ENCODE results near the gene GNAZ.

The GNAZ gene

DNA sequence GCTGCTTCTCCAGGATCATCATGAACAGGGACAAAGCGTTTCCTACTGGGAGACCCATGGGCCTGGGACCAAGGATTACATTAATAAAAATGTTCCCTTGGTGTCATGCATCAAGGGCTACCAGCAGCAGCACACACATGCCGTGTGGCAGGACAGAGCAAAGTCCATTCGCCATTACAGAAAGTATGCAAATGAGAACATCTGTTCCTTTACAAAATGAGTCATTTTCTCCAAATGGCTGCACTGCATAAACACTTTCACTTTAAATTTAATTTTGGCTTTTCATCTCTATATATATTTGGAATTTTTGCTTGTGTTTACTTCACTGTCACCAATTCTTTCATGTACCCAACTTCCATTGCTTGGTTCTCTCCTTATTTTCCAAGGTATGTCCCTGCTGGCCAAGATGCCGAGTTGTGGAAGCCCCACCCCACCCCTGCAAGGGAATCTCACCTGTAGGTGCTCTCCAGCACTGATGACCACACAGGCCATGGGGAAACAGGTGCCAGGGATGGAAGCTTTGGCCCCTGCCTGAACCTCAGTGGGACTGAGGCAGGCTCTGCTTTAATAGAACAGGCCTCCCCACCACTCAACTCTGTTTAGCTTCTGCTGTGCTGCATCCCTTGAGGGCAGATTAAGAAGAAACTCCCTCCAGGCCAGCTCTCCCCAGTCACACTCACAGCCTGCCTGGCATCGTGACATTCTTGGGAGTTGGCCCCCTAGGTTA, 15.6 kb upstream of the GNAZ start:
- peaks cover 16% of the 10 kb centered on the region for H3K27me3 Mint-ChIP-seq (ENCODE audit: low read depth)
- no peaks in the 10 kb centered on the region for H3K9me3 Mint-ChIP-seq
- H3K36me3 Mint-ChIP-seq (ENCODE audit: low read depth), result no peaks in the 10 kb centered on the region
- no peaks in the 10 kb centered on the region for H3K4me1 Mint-ChIP-seq (ENCODE audit: low read depth)
- no peak overlapping the region for H3K4me3 Mint-ChIP-seq
- no peak overlapping the region for H3K27ac Mint-ChIP-seq

DNA sequence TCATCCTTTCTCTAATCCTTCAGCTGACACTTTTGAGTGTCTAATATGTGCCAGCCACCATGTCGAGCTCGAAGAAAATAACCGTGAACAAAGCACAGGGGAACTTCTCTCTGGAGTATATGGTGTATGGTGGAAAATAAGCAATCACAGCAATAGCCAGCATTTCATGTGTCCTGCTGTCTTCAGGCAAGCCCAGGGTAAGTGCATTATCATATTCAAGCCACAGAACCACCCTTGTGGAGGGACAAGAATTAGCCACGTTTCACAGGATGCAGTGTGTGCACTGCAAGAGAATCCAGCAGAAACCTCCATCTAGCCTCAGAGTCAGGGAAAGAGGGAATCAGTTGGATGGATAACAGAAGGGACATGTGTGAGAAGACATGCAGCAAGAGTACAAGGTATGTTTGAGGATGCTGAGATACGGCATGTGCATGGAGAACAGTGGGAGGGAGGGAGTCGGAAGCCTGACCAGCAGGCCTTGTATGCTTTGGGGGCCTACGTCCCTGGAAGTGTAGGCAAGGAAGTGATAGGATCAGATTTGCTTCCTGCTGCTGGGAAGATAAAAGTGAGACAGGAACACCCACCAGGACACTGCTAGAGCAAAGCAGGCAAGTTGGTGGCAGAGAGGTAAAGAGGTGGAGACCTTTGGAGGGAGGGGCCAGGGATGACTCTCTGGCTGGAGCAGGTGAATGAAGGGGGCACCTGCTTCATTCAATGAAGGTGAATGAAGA, 14.7 kb upstream of the GNAZ start:
- Mint-ChIP-seq H3K4me1 (ENCODE audit: low read depth) (no peaks in the 10 kb centered on the region), H3K4me3 (no peak overlapping the region), H3K27me3 (ENCODE audit: low read depth) (peaks cover 12% of the 10 kb centered on the region), H3K27ac (no peak overlapping the region), H3K9me3 (no peaks in the 10 kb centered on the region), H3K36me3 (ENCODE audit: low read depth) (no peaks in the 10 kb centered on the region)

DNA sequence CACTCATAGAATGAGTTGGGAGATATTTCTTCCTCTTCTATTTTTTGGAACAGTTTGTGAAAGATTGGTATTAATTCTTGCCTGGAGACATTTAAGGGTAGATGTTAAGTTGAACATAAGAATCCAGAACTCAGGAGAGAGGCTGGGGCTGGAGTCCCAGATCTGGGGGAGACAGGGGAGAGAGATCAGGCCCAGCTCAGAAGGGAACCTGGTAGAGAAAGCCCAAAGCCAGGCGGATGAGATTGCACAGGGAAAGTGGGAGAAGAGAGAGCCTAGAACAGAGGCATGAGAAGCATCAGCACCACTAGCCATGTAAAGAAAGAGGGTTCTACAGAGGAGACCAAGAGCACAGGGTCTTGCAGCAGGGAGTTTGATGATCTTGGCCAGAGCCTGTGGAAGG, 13.0 kb upstream of the GNAZ start:
- H3K27ac Mint-ChIP-seq, result no peak overlapping the region
- H3K4me1 Mint-ChIP-seq (ENCODE audit: low read depth), result no peaks in the 10 kb centered on the region
- H3K36me3 Mint-ChIP-seq (ENCODE audit: low read depth), result no peaks in the 10 kb centered on the region
- H3K4me3 Mint-ChIP-seq, result no peak overlapping the region
- H3K9me3 Mint-ChIP-seq, result no peaks in the 10 kb centered on the region
- peaks cover 6% of the 10 kb centered on the region for H3K27me3 Mint-ChIP-seq (ENCODE audit: low read depth)

DNA sequence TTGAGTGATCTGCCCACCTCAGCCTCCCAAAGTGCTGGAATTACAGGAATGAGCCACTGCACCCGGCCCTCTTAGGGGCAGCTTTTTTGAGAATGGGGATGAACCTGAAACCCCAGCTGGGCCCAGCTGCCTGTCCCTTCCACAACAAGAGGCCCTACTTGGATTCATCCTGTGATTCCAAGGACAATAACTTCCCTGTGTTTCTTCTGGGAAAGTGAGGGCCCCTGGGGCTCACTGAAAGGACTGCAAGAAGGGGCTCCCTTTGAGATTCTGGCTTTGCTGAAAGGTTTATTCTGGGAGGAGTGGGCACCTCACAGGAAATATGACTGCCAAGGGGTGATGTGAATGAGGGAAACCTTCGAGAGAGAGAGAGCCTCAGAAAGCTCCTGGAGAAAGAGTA, 12.3 kb upstream of the GNAZ start:
- no peak overlapping the region for H3K4me3 Mint-ChIP-seq
- H3K4me1 Mint-ChIP-seq (ENCODE audit: low read depth), result no peaks in the 10 kb centered on the region
- no peaks in the 10 kb centered on the region for H3K36me3 Mint-ChIP-seq (ENCODE audit: low read depth)
- no peak overlapping the region for H3K27ac Mint-ChIP-seq
- H3K27me3 Mint-ChIP-seq (ENCODE audit: low read depth), result peaks cover 6% of the 10 kb centered on the region
- no peaks in the 10 kb centered on the region for H3K9me3 Mint-ChIP-seq

DNA sequence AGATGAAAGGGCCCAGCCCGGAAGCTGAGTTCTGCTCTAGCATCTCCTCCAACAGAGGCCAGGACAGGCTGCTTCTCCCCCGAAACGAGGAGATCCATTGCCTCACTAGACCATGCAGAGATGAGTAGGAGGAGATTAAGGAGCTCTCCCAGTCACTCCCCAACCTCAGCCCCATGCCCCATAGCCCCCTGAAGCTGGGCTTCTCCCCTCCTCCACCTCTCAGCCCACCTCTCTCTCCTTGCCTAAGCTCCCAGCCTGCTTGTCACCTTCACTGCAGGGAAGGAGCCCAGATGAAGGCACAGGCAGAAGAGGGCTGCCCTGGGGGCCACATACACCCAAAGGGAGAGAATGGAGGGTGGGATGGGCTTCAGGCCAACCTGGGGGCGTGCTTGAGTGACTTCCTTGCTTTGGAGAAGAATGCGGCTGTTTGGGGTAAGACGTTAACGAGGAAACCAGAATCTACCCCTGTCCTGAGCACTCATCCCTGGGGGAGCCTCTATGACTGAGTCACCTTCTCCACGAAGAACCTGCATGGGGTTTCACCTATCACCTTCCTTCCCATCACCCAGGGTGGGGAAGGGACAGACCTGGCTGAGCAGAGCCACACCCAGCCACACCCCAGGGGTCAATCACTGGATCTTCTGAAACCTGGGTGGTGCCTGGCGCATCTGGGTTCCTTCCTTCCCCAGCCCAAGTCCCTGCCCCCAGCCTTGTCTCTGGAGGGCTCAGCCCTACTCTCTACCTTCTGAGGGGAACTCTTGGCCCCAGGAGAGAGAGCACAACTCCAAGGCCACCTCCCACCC, 11.6 kb upstream of the GNAZ start:
- Mint-ChIP-seq H3K4me3 (no peak overlapping the region), H3K27ac (no peak overlapping the region), H3K36me3 (ENCODE audit: low read depth) (no peaks in the 10 kb centered on the region), H3K4me1 (ENCODE audit: low read depth) (no peaks in the 10 kb centered on the region), H3K27me3 (ENCODE audit: low read depth) (peaks cover 6% of the 10 kb centered on the region), H3K9me3 (no peaks in the 10 kb centered on the region)

DNA sequence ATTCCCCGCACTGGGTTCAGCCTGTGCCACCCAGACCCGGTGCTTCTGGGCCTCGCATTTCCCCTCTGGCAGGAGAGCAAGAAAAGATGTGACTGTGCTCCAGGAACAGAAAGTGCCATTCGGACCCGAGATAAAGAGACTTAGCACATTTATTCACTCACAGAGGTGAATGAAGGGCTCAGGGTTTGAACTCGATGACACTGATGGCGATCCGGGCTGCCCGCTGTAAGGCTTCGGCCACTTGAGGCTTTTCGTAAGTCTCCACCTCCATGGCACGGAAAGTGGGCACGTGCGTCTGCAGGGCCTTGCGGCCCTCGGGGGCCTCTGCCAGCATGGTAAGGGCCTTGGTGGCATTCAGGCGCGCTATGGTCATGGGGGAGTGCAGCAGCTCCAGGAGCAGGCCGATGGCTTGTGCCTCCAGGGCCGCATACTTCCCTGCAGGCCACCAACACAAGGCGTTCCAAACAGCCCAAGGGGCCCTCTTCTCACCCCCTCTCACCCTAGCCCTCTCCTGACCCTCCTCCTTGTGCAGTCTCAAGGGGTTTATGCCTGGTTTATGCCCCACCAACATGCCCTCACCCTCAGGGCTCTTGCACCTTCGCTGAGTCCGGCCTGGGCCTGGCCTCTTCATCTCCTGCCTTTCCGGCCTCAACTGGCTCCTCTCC, 10.9 kb upstream of the GNAZ start:
- Mint-ChIP-seq H3K36me3 (ENCODE audit: low read depth) (no peaks in the 10 kb centered on the region), H3K9me3 (no peaks in the 10 kb centered on the region), H3K27ac (no peak overlapping the region), H3K27me3 (ENCODE audit: low read depth) (peaks cover 6% of the 10 kb centered on the region), H3K4me1 (ENCODE audit: low read depth) (no peaks in the 10 kb centered on the region), H3K4me3 (no peak overlapping the region)

DNA sequence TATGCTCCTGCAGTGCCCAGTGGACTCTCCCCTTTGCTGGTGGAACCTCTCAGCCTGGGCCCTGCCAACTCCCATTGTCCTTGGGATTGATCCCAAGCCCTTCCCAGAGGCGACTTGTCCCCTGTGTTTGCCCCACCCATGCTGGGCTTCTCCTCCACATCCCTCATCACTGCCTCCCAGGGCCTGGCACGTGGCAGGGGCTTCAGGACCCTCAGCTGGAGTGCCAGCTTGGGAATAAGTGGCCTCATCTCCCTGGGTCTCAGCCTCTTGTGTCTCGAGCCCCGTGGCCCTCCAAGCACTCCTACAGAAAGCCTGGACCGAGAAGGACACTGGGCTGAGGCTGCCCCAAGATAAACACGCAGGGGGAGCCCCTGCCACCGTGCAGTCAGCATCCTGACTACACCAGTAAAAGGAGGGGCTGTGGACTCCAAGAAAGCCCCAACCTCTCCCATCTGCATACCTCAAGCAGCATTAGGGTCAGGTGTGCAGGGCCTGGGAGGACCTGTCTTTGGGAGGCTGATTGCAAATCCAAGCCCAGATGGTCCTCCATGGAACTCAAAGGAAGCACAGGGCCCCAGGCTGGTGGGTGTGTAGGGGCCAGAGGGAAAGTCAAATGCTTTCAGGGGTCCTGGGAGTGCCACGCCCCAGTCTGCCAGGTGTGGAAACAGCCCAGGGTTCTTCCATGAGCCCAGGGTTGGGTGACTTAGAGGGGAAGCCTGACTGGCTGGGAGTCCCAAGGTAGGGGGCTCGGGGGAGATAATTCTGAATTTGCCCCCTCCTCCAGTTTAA, 9.5 kb upstream of the GNAZ start:
- Mint-ChIP-seq H3K9me3 (no peaks in the 10 kb centered on the region), H3K36me3 (ENCODE audit: low read depth) (no peaks in the 10 kb centered on the region), H3K4me3 (no peak overlapping the region), H3K4me1 (ENCODE audit: low read depth) (no peaks in the 10 kb centered on the region), H3K27me3 (ENCODE audit: low read depth) (peaks cover 2% of the 10 kb centered on the region), H3K27ac (no peak overlapping the region)

DNA sequence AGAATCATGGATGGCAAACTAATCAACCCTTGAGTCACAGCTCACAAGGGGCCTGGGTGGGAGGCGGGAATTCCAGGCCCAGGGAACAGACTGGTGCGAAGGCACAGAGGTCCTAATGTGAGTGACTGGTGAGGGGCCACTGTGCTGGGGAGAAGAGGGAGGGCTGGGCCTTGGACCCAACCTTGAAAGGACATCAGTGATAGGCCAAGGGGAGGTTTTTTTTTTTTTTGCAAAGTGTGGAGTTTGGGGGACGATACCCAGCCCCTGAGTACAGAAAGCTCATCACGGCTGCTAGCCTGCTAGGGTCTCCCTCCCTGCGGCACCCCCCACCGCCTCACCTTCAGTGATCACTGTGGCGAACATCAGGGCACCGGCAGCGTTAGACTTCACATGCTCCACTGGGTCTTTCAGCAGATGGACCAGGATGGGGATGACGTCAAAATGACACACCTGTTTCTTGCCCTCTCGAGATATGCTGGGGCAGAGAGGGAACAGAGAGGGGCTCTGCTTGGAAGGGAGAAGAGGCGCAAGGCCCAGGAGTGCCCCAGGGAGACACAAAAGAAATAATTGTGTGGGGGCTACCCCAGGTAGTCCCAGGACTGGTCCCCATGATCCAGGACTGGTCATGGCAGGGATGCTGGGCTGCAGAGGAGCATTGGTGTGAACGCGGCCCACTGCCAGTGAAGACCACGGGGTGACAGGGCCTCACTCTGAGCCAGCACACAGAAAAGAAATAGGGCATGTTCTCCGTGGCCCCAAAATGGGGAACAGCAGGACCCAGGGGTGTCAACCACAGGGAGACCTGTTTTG, 8.6 kb upstream of the GNAZ start:
- H3K4me1 Mint-ChIP-seq (ENCODE audit: low read depth), result no peaks in the 10 kb centered on the region
- H3K4me3 Mint-ChIP-seq, result no peak overlapping the region
- no peaks in the 10 kb centered on the region for H3K36me3 Mint-ChIP-seq (ENCODE audit: low read depth)
- H3K27ac Mint-ChIP-seq, result no peak overlapping the region
- peaks cover 6% of the 10 kb centered on the region for H3K27me3 Mint-ChIP-seq (ENCODE audit: low read depth)
- H3K9me3 Mint-ChIP-seq, result no peaks in the 10 kb centered on the region

DNA sequence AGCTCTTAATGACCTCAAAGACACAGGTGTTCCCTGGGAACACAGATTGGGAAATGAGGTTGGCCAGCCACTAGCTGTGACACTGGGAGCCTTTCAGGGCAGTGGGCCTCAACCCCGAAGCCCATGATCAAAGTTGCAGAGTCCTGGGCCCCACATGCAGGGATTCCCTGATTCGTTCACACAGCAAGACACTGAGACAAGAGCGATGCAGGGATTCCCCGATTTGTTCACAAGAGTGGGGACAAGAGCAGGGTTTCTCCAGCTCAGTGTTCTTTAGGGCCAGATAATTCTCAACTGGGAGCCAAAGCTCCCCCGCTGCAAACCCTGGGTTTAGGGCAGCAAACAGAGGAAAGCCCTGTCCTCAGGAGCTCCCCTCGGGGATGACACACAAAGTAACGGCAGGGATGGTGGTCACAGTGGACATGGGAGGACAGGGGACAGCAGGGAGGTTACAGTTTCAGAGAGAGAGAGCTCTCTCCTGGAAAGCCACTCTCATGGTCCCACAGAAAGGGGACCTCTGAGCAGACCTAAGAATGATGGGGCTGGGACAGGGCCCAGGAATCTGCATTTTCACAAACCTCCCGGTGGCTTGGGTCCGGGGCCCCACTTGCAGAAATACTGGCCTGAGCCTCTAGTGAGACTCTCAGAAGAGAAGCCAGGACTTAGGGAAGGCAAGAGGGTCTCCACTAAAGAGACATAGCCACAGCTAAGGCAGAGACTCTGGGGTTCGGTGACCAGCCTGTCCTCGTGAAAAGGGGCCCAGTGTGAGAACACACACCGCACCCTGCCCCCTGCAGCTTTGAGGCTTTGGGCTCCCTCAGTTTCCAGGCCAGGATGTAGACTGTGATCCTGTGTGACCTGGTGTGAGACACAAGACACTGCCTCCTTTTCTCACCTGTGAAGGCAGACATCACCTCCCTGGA, 7.4 kb upstream of the GNAZ start:
- no peaks in the 10 kb centered on the region for H3K9me3 Mint-ChIP-seq
- H3K36me3 Mint-ChIP-seq (ENCODE audit: low read depth), result no peaks in the 10 kb centered on the region
- no peaks in the 10 kb centered on the region for H3K4me1 Mint-ChIP-seq (ENCODE audit: low read depth)
- H3K27me3 Mint-ChIP-seq (ENCODE audit: low read depth), result peaks cover 10% of the 10 kb centered on the region
- H3K4me3 Mint-ChIP-seq, result no peak overlapping the region
- no peak overlapping the region for H3K27ac Mint-ChIP-seq

DNA sequence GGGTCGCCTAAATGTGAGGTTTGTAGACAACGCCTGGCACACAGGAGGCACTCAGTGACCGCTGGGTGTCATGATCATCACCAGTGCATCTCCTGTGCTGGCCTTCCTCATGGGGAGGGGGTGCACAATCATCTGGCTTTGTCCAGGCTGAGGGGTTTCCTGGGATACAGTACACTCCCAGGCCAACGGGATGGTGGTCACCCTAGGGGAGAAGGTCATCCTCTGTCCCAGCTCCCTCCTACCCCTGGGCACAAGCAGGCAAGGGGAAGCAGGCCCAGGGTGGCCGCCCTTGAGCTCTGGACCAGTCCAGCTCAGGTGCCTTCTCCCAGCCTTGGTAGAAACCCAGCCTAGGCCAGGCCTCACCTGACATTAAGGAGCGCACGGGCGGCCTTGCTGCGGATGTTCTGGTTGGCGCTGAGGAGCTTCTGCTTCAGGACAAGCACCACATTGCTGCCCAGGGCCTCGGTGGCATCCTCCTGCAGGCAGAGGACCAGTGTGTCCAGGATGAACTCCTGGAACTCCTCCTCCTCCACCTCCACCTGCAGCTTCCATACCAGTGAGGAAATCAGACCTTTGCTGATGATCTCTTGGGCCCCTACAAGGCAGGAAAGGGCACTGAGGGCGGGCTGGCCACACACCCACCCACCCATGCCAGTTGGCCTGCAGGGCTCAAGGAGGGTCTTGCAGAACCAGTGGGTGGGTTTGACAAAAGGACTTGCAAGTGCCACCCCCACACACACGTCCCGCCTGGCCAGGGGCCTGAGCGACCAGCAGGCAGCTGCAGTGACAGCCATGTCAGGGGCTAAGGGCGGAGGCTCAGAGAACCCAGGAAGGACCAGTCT, 6.6 kb upstream of the GNAZ start:
- Mint-ChIP-seq H3K36me3 (ENCODE audit: low read depth) (no peaks in the 10 kb centered on the region), H3K9me3 (no peaks in the 10 kb centered on the region), H3K27me3 (ENCODE audit: low read depth) (peaks cover 18% of the 10 kb centered on the region), H3K4me1 (ENCODE audit: low read depth) (no peaks in the 10 kb centered on the region), H3K4me3 (no peak overlapping the region), H3K27ac (no peak overlapping the region)

DNA sequence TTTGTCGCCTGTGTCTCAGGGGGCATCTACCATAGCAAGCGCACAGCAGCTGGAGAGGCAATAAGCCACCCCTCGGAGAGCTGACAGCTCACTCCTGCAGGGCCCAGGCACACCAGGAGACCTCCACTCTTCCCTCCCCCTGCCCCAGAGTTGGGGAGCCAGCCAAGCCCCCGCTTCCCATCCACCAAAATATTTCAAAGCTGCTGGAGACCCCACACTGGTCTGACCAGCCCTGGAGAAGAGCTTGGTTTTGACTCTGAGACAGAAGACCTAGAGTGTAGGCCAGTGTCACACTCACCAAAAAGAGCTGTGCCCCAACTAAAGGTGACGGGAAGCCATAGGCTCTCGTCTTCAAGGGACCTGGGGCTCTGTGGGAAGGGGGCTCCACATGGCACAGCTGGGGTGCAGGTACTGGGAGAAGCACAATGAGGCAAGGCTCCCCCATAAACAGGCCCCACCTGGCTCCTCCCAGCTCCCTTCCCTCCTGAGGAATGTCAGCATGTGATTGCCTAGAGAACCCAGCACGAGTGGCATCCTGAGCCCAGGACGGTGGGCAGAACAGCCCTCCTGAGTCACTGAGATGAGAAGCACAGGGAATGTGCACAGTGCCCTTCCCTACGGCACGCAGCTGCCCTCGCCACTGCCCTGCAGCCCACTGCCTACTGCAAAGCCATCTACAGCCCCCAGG, 5.8 kb upstream of the GNAZ start:
- no peaks in the 10 kb centered on the region for H3K9me3 Mint-ChIP-seq
- peaks cover 24% of the 10 kb centered on the region for H3K27me3 Mint-ChIP-seq (ENCODE audit: low read depth)
- H3K4me3 Mint-ChIP-seq, result no peak overlapping the region
- H3K27ac Mint-ChIP-seq, result no peak overlapping the region
- H3K4me1 Mint-ChIP-seq (ENCODE audit: low read depth), result peaks cover under 1% of the 10 kb centered on the region
- H3K36me3 Mint-ChIP-seq (ENCODE audit: low read depth), result no peaks in the 10 kb centered on the region
